ENCODE results near the gene PCBP1.
"Not testable (repeated sequence)": the region's sequence is repeated elsewhere in the genome, so short reads cannot be mapped to it uniquely, and the experiment has no call there.

Gene PCBP1

DNA sequence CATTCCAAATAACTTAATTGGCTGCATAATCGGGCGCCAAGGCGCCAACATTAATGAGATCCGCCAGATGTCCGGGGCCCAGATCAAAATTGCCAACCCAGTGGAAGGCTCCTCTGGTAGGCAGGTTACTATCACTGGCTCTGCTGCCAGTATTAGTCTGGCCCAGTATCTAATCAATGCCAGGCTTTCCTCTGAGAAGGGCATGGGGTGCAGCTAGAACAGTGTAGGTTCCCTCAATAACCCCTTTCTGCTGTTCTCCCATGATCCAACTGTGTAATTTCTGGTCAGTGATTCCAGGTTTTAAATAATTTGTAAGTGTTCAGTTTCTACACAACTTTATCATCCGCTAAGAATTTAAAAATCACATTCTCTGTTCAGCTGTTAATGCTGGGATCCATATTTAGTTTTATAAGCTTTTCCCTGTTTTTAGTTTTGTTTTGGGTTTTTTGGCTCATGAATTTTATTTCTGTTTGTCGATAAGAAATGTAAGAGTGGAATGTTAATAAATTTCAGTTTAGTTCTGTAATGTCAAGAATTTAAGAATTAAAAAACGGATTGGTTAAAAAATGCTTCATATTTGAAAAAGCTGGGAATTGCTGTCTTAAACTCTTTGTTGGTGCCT, 1.4 kb downstream of the PCBP1 start:
- H3K9ac ChIP-seq (ENCODE audit: low read length in 5 of 5) = peak overlapping the region; percentile 99 to 100 (median 99)
- H3K9me3 ChIP-seq (ENCODE audit: control insufficient read depth in 5 of 5, low read length in 5 of 5) = no peaks in the 10 kb centered on the region
- peaks cover under 1 to 11% (median 5%) of the 10 kb centered on the region in 5 donors for H3K36me3 ChIP-seq (ENCODE audit: control insufficient read depth in 5 of 5, insufficient read depth in 5 of 5, low read length in 5 of 5)
- no peaks in the 10 kb centered on the region for H3K27me3 ChIP-seq (ENCODE audit: control insufficient read depth in 5 of 5, insufficient read depth in 4 of 5, low read length in 5 of 5)
- peak overlapping the region; percentile 100 for H3K27ac ChIP-seq (ENCODE audit: low read depth, low read length)
- peaks cover 8 to 62% (median 47%) of the 10 kb centered on the region in 5 donors for H3K4me1 ChIP-seq (ENCODE audit: control insufficient read depth in 5 of 5, insufficient read depth in 5 of 5, low read length in 5 of 5)
- peak overlapping the region; percentile 97 to 99 (median 99) for H3K4me3 ChIP-seq (ENCODE audit: low read depth in 1 of 5, low read length in 5 of 5)

DNA sequence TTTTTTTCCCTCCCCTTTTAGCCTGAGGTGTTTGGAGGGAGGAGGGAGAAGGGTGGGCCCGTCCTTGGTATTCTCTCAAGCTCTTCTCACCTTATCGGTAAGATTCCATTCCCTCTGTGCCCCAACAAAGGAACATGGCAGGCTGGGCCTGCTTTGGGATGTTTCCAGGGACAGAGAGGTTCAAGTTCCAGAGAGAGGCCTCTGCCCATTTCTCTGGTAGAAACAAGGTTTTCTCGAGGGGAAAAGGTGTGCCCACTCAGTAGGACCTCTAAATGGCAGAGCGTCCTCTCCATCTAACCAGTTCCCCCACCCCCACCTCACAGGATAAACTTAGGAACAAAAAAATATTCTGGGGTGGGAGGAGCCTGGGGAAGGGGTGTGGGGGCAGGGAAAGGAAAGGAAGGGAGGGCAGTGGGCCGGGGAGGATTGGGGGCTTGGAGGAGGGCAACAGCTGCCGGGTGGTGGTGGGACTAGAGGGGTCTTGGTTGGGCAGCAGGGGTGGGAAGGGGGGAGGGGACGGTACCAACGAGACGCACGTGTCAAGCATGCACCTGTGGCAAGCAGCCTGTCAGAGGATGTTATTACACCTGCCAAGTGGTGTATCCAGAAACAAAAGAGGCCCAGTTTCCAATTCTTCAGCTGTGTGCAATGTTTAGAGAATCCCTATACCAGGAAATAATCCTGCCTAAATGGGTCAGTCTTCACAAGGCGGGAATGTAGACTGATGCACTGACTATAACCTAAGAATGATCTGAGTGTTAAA, 2.1 kb downstream of the PCBP1 start:
- peak overlapping the region; percentile 97 to 99 (median 99) for H3K4me3 ChIP-seq (ENCODE audit: low read depth in 1 of 5, low read length in 5 of 5)
- H3K27ac ChIP-seq (ENCODE audit: low read depth, low read length) = peak overlapping the region; percentile 100
- H3K36me3 ChIP-seq (ENCODE audit: control insufficient read depth in 5 of 5, insufficient read depth in 5 of 5, low read length in 5 of 5) = peaks cover 0 to 11% (median 3%) of the 10 kb centered on the region in 5 donors
- no peaks in the 10 kb centered on the region for H3K27me3 ChIP-seq (ENCODE audit: control insufficient read depth in 5 of 5, insufficient read depth in 4 of 5, low read length in 5 of 5)
- no peaks in the 10 kb centered on the region for H3K9me3 ChIP-seq (ENCODE audit: control insufficient read depth in 5 of 5, low read length in 5 of 5)
- peak overlapping the region; percentile 99 to 100 (median 99) for H3K9ac ChIP-seq (ENCODE audit: low read length in 5 of 5)
- H3K4me1 ChIP-seq (ENCODE audit: control insufficient read depth in 5 of 5, insufficient read depth in 5 of 5, low read length in 5 of 5) = peaks cover 8 to 60% (median 45%) of the 10 kb centered on the region in 5 donors

DNA sequence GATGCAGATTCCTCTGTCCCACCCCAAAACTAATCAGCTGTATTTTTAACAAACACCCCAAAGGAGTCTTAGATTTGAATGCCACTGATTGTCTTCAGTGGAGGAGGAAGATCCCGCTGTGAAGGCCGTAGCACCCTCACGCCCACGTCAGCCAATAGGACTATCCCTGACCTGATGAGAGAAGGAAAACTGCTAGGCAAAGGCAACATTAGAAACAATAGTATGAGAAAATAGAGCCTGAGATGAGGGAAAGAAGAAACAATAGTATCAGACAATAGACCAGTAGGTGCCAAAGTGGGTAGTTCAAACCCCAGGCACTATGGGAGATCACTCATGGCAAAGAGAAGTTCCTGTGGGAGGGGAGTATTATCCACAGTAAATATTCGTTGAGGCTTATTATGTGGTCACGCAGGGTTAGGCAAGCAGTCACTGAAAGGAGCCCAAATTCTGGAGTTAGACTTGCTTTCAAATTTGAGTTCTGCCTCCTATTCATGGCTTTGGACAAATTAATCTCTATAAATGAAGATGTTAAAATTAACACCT, 2.8 kb downstream of the PCBP1 start:
- peaks cover 12 to 60% (median 45%) of the 10 kb centered on the region in 5 donors for H3K4me1 ChIP-seq (ENCODE audit: control insufficient read depth in 5 of 5, insufficient read depth in 5 of 5, low read length in 5 of 5)
- no peaks in the 10 kb centered on the region for H3K9me3 ChIP-seq (ENCODE audit: control insufficient read depth in 5 of 5, low read length in 5 of 5)
- H3K27me3 ChIP-seq (ENCODE audit: control insufficient read depth in 5 of 5, insufficient read depth in 4 of 5, low read length in 5 of 5) = no peaks in the 10 kb centered on the region
- peaks cover 0 to 11% (median 3%) of the 10 kb centered on the region in 5 donors for H3K36me3 ChIP-seq (ENCODE audit: control insufficient read depth in 5 of 5, insufficient read depth in 5 of 5, low read length in 5 of 5)
- peak overlapping the region; percentile 100 for H3K27ac ChIP-seq (ENCODE audit: low read depth, low read length)
- peak overlapping the region; percentile 36 to 99 (median 99) for H3K4me3 ChIP-seq (ENCODE audit: low read depth in 1 of 5, low read length in 5 of 5)
- H3K9ac ChIP-seq (ENCODE audit: low read length in 5 of 5) = peak overlapping the region; percentile 3 to 99 (median 4)

DNA sequence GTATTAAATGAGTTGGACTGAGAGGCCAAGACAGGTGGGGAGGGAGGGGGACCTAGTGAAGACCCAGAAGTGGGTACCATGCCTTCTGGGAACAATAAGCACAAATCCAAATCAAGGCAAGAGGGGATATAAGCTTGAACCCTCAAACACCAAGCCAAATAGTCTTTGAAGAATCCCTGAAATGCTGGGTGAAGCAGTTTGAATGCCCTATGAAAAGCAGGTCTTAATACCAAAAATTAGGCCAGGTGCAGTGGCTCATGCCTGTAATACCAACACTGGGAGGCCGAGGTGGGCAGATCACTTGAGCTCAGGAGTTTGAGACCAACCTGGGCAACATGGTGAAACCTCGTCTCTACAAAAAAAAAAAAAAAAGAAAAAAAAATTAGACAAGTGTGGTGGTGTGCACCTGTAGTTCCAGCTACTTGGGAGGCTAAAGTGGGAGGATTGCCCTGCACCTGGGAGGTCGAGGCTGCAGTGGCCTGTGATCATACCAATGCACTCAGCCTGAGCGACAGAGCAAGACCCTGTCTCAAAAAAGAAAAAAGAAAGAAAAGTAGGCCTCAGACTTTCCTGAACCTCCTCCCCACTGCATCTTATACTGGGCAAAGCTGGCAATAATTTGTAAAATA, 3.5 kb downstream of the PCBP1 start:
- H3K9me3 ChIP-seq (ENCODE audit: control insufficient read depth in 5 of 5, low read length in 5 of 5) = no peaks in the 10 kb centered on the region
- no peak overlapping the region for H3K4me3 ChIP-seq (ENCODE audit: low read depth in 1 of 5, low read length in 5 of 5)
- peak overlapping the region in 1 of 5 donors; percentile 45 for H3K9ac ChIP-seq (ENCODE audit: low read length in 5 of 5)
- H3K27me3 ChIP-seq (ENCODE audit: control insufficient read depth in 5 of 5, insufficient read depth in 4 of 5, low read length in 5 of 5) = no peaks in the 10 kb centered on the region
- H3K27ac ChIP-seq (ENCODE audit: low read depth, low read length) = peak overlapping the region; percentile 100
- H3K36me3 ChIP-seq (ENCODE audit: control insufficient read depth in 5 of 5, insufficient read depth in 5 of 5, low read length in 5 of 5) = peaks cover 0 to 11% (median 3%) of the 10 kb centered on the region in 5 donors
- H3K4me1 ChIP-seq (ENCODE audit: control insufficient read depth in 5 of 5, insufficient read depth in 5 of 5, low read length in 5 of 5) = peaks cover 12 to 60% (median 45%) of the 10 kb centered on the region in 5 donors

DNA sequence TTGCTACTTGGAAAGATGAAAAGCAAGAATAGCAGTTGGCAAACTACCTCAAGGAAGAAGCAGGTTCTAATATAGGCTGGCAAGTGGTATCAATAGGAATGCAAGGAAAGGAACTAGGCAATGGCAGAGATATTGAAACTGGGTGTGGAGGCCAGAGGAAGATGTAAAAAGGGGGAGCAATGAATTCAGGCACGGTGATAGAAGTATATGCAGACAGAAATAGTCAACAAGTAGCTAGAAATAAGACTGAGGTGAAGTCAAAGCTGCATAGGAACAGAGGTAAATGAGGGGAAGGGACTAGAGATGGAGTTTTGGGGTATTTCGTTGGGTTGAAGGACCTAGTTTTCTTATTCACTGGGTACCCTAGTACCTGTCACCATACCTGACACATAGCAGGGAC, 4.1 kb downstream of the PCBP1 start:
- Histone ChIP-seq H3K27ac (ENCODE audit: low read depth, low read length) (no peak overlapping the region), H3K9me3 (ENCODE audit: control insufficient read depth in 5 of 5, low read length in 5 of 5) (no peaks in the 10 kb centered on the region), H3K27me3 (ENCODE audit: control insufficient read depth in 5 of 5, insufficient read depth in 4 of 5, low read length in 5 of 5) (no peaks in the 10 kb centered on the region), H3K4me1 (ENCODE audit: control insufficient read depth in 5 of 5, insufficient read depth in 5 of 5, low read length in 5 of 5) (peaks cover 12 to 59% (median 47%) of the 10 kb centered on the region in 5 donors), H3K9ac (ENCODE audit: low read length in 5 of 5) (no peak overlapping the region), H3K4me3 (ENCODE audit: low read depth in 1 of 5, low read length in 5 of 5) (no peak overlapping the region), H3K36me3 (ENCODE audit: control insufficient read depth in 5 of 5, insufficient read depth in 5 of 5, low read length in 5 of 5) (peaks cover 0 to 11% (median 3%) of the 10 kb centered on the region in 5 donors)

DNA sequence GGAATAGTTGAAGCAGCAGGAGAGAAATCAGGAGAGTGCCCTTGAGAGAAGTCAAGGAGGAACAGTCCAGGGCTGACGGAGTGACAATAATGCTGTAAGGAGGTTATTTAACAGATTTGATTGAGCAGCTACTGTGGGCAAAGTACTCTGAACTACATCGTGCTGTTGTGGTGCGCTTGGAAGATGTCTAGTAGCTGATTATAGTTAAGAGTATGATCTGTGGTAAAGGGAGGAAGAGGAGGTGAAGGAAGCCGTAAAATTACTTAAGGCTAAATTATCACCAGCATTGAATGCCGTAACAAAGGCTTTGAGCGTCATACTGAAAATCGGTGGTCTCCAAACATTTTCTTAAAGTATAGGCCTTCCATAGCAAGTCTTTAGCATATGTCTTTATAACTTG, 4.5 kb downstream of the PCBP1 start:
- H3K36me3 ChIP-seq (ENCODE audit: control insufficient read depth in 5 of 5, insufficient read depth in 5 of 5, low read length in 5 of 5) = peaks cover 0 to 11% (median 3%) of the 10 kb centered on the region in 5 donors
- no peaks in the 10 kb centered on the region for H3K27me3 ChIP-seq (ENCODE audit: control insufficient read depth in 5 of 5, insufficient read depth in 4 of 5, low read length in 5 of 5)
- no peak overlapping the region for H3K9ac ChIP-seq (ENCODE audit: low read length in 5 of 5)
- no peak overlapping the region for H3K4me3 ChIP-seq (ENCODE audit: low read depth in 1 of 5, low read length in 5 of 5)
- H3K27ac ChIP-seq (ENCODE audit: low read depth, low read length) = no peak overlapping the region
- H3K4me1 ChIP-seq (ENCODE audit: control insufficient read depth in 5 of 5, insufficient read depth in 5 of 5, low read length in 5 of 5) = peaks cover 12 to 61% (median 50%) of the 10 kb centered on the region in 5 donors
- no peaks in the 10 kb centered on the region for H3K9me3 ChIP-seq (ENCODE audit: control insufficient read depth in 5 of 5, low read length in 5 of 5)

- not testable (repeated sequence) for H3K27me3 ChIP-seq (ENCODE audit: control insufficient read depth in 5 of 5, insufficient read depth in 4 of 5, low read length in 5 of 5); H3K27ac ChIP-seq (ENCODE audit: low read depth, low read length); H3K4me3 ChIP-seq (ENCODE audit: low read depth in 1 of 5, low read length in 5 of 5); H3K9ac ChIP-seq (ENCODE audit: low read length in 5 of 5); H3K9me3 ChIP-seq (ENCODE audit: control insufficient read depth in 5 of 5, low read length in 5 of 5)
- H3K4me1 ChIP-seq (ENCODE audit: control insufficient read depth in 5 of 5, insufficient read depth in 5 of 5, low read length in 5 of 5) = peaks cover 12 to 61% (median 50%) of the 10 kb centered on the region in 5 donors
- H3K36me3 ChIP-seq (ENCODE audit: control insufficient read depth in 5 of 5, insufficient read depth in 5 of 5, low read length in 5 of 5) = peaks cover 0 to 11% (median 3%) of the 10 kb centered on the region in 5 donors
Measured at GRCh38 chr2:70092576-70093243, 5.4 kb downstream of the PCBP1 start.

DNA sequence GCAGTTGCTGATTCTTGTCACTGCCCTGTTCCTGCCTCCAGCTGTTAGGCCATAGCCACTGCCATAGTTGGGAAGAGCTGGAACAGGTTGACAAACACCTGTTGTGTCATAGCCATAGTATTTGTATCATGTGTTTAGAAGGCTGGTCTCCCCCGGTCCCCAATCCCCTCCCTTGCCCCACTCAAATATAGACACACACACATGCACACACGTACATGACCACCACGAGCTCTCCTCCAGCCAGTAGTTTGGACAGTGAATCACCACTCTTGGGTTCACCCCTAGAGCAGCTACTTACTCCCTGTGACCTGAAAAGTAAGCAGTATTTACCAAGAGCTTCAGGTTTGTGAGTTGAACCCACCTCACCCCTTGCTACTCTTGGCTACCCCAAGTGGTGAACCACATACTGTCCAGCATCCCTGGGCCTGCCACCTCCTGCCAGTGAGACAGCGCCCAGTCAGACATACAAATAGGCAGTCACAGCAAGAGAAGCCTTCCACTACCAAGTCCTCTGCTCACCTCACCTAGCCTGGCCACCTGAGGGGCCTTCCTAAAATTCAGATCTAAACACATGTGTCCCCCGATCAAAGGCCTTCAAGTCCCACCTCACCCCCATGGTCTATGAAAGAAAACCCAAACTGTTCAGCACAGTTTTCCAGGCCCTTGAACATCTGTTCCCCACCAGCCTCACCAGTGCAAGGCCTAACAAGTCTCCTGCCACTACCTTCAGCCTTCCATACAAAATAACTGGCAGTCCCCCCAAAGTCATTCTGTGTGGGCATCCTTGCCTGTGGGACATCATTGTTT, 7.1 kb downstream of the PCBP1 start:
- Histone ChIP-seq H3K36me3 (ENCODE audit: control insufficient read depth in 5 of 5, insufficient read depth in 5 of 5, low read length in 5 of 5) (peaks cover 0 to 3% (median 0%) of the 10 kb centered on the region in 5 donors), H3K9me3 (ENCODE audit: control insufficient read depth in 5 of 5, low read length in 5 of 5) (no peaks in the 10 kb centered on the region), H3K4me1 (ENCODE audit: control insufficient read depth in 5 of 5, insufficient read depth in 5 of 5, low read length in 5 of 5) (peaks cover 12 to 46% (median 37%) of the 10 kb centered on the region in 5 donors), H3K9ac (ENCODE audit: low read length in 5 of 5) (peak overlapping the region; percentile 32 to 73 (median 57)), H3K27ac (ENCODE audit: low read depth, low read length) (peak overlapping the region; percentile 88), H3K4me3 (ENCODE audit: low read depth in 1 of 5, low read length in 5 of 5) (peak overlapping the region in 3 of 5 donors; percentile 20 to 48 (median 35)), H3K27me3 (ENCODE audit: control insufficient read depth in 5 of 5, insufficient read depth in 4 of 5, low read length in 5 of 5) (no peaks in the 10 kb centered on the region)
